ENCODE data around the gene MAP3K4.

- no peak for TF ChIP-seq CTCF (conservative IDR thresholded peaks at IDR 0.05; ENCODE audit: low read length)
- no peak for TF ChIP-seq EZH2phosphoT487 (IDR thresholded peaks at IDR 0.05; ENCODE audit: borderline replicate concordance)
These were observed 100.6 kb downstream of the MAP3K4 start for GRCh38 chr6:161091972-161092701.
